WI38 (cell line): ENCODE measurements around the gene PGRMC2.

Experiments
- H3K4me3 ChIP-seq: 2 replicates; pipeline ENCODE4 v1.5.1; 2011; ENCODE audit warnings: low read depth, mild to moderate bottlenecking, control low read depth, low read length
- CTCF ChIP-seq: IDR thresholded peaks from 2 replicates; pipeline ENCODE4 v1.5.1; 2012; ENCODE audit warnings: low read depth, mild to moderate bottlenecking, control low read depth, low read length

PGRMC2 gene

GRCh38 chr4:128241019-128241418 lies 46.6 kb downstream of the PGRMC2 start:
- no peak overlapping the region for H3K4me3 ChIP-seq
- no peak for TF ChIP-seq CTCF

- no peak for TF ChIP-seq CTCF
- H3K4me3 ChIP-seq, result no peak overlapping the region
These were observed 52.8 kb downstream of the PGRMC2 start for GRCh38 chr4:128234836-128235235.

GRCh38 chr4:128232719-128233118 lies 54.9 kb downstream of the PGRMC2 start:
- TF ChIP-seq CTCF, result no peak
- H3K4me3 ChIP-seq, result no peak overlapping the region

- no peak overlapping the region for H3K4me3 ChIP-seq
- TF ChIP-seq CTCF, result no peak
These were observed 58.5 kb downstream of the PGRMC2 start for GRCh38 chr4:128228845-128229795.

- TF ChIP-seq CTCF, result no peak
- H3K4me3 ChIP-seq, result no peak overlapping the region
These were observed 59.5 kb downstream of the PGRMC2 start for GRCh38 chr4:128227991-128228571.

GRCh38 chr4:128225148-128225547 lies 62.5 kb downstream of the PGRMC2 start:
- no peak for TF ChIP-seq CTCF
- H3K4me3 ChIP-seq, result no peak overlapping the region

- H3K4me3 ChIP-seq, result no peak overlapping the region
- TF ChIP-seq CTCF, result no peak
These were observed 66.0 kb downstream of the PGRMC2 start for GRCh38 chr4:128221586-128221985.
